Camera-type eye (tissue), 1 donor: ENCODE results near the gene LIN7A. TPM values are rescaled to one million over a fixed set of nuclear protein-coding genes. Genes with fewer than 3 reads are reported as not detected.

Experiments
- total RNA-seq: library from RNA; depleted of rRNA; stranded (reverse); fragments of >200 nt; gene quantifications from one replicate; pipeline ENCODE4 v1.2.3, GENCODE V29; 2014

Gene LIN7A, protein sequence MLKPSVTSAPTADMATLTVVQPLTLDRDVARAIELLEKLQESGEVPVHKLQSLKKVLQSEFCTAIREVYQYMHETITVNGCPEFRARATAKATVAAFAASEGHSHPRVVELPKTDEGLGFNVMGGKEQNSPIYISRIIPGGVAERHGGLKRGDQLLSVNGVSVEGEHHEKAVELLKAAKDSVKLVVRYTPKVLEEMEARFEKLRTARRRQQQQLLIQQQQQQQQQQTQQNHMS
- 35.1 TPM for total RNA-seq

DNA sequence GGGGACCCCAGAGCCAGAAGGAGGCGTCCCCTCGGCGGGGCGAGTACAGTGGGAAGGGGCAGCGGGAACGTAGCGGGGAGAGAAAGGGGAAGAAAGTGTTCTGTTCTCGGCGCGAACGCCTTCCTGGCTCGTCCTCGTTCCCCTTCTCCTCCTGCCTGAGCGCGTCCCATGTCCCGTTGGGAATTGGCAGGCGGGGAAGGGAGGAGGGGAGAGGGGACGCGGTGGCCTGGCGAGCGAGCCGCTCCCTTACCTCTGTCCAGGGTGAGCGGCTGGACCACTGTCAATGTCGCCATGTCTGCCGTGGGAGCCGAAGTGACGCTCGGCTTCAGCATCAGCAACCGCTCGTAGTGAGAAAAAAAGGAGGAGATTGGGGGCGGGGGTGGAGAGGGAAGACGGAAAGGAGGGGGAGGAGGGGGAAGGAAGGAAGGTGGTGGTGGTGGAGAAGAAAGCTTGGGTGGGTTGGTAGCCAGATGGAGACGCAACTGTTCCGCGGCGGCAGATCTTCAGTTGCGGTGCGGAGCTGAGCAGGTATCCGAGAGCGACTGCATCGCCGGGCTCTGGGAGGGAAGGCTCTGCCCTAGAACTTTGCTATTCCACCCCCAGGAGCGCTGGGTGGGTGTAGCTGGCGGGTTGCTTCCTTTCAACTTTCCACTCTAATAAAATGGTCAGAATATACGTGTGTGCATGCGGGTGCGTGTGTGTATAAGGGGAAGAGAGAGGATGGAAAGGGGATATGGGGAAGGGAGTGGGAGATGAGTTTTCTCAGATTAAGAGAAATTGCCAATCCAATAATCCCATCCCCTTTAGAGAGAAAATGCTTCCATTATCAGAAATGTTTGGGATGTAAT is at the start of gene LIN7A:
TSS of gene LIN7A (minus strand) at position 544 of the 848 bp plus-strand sequence. CDS start at position 332, 212 bp downstream.

Other genes starting within 250 kb of the LIN7A start
- gene MYF6, start 230.3 kb downstream of the LIN7A start, total RNA-seq, result 19.2 TPM
- 4.5 TPM for gene MYF5, start 221.0 kb downstream of the LIN7A start, total RNA-seq
- 21.3 TPM for gene ACSS3, start 140.1 kb upstream of the LIN7A start, total RNA-seq